Measurements from ENCODE around the gene FXYD6.

- TF ChIP-seq CTCF (conservative IDR thresholded peaks at IDR 0.05) (no peak), ZFX (IDR thresholded peaks at IDR 0.05) (no peak)
Measured at GRCh38 chr11:117907276-117908108, 31.0 kb upstream of the FXYD6 start.

All from C4-2B (cell line).